Ureter (tissue), 1 donor: ENCODE measurements around the gene GADL1. TPM values are rescaled to one million over a fixed set of nuclear protein-coding genes. Genes with fewer than 3 reads are reported as not detected.

ENCODE experiments used
- DNase-seq: peaks from one replicate; pipeline ENCODE4 v3.0.0-alpha.2; 2020; ENCODE audit warnings: low spot score
- total RNA-seq: library from RNA; stranded (reverse); gene quantifications from one replicate; pipeline ENCODE4 v1.2.4, GENCODE V29; 2023
- donor health status: DM: yes; HTN: yes; CAD: no.

GADL1 gene
- total RNA-seq, 1 donor from 2014 or later, result 0.10 TPM

- DNase-seq, result no peak
Measured at GRCh38 chr3:30810625-30811024, 83.8 kb downstream of the GADL1 start.

GRCh38 chr3:30805695-30806094 lies 88.8 kb downstream of the GADL1 start:
- DNase-seq, result no peak

- DNase-seq, result no peak
Measured at GRCh38 chr3:30804984-30805383, 89.5 kb downstream of the GADL1 start.

GRCh38 chr3:30795176-30795575 lies 99.3 kb downstream of the GADL1 start:
- no peak for DNase-seq

GRCh38 chr3:30793740-30794139 lies 100.7 kb downstream of the GADL1 start:
- DNase-seq, result no peak

GRCh38 chr3:30790150-30790549 lies 104.3 kb downstream of the GADL1 start:
- DNase-seq, result no peak

GRCh38 chr3:30786365-30786764 lies 108.1 kb downstream of the GADL1 start:
- no peak for DNase-seq

GRCh38 chr3:30779686-30780287 lies 114.7 kb downstream of the GADL1 start:
- DNase-seq, result no peak

- no peak for DNase-seq
Measured at GRCh38 chr3:30778933-30779332, 115.5 kb downstream of the GADL1 start.

GRCh38 chr3:30777426-30778113 lies 116.9 kb downstream of the GADL1 start:
- no peak for DNase-seq

GRCh38 chr3:30776186-30776815 lies 118.2 kb downstream of the GADL1 start:
- DNase-seq, result no peak

GRCh38 chr3:30775040-30775439 lies 119.4 kb downstream of the GADL1 start:
- DNase-seq, result no peak

- DNase-seq, result no peak
Measured at GRCh38 chr3:30774062-30774461, 120.4 kb downstream of the GADL1 start.

GRCh38 chr3:30770387-30770786 lies 124.1 kb downstream of the GADL1 start:
- no peak for DNase-seq

GRCh38 chr3:30768703-30769550 lies 125.5 kb downstream of the GADL1 start:
- peak; percentile 70 for DNase-seq

GRCh38 chr3:30768046-30768445 lies 126.4 kb downstream of the GADL1 start:
- no peak for DNase-seq

- no peak for DNase-seq
Measured at GRCh38 chr3:30766522-30766921, 127.9 kb downstream of the GADL1 start.

GRCh38 chr3:30764891-30765290 lies 129.6 kb downstream of the GADL1 start:
- DNase-seq, result no peak

GRCh38 chr3:30764281-30764680 lies 130.2 kb downstream of the GADL1 start:
- DNase-seq, result no peak

GRCh38 chr3:30761374-30761773 lies 133.1 kb downstream of the GADL1 start:
- DNase-seq, result no peak

GRCh38 chr3:30760737-30761136 lies 133.7 kb downstream of the GADL1 start:
- DNase-seq, result no peak

- no peak for DNase-seq
Measured at GRCh38 chr3:30760040-30760695, 134.3 kb downstream of the GADL1 start.
